ENCODE data around the gene RXFP1.

The RXFP1 gene

GRCh38 chr4:158521484-158522088, at the start of gene RXFP1:
Gene RXFP1, plus strand, starts transcription at chr4:158521882. Its CDS starts 95 bp downstream, at chr4:158521977.
- no peak for DNase-seq

- no peak for DNase-seq
These were observed 39.9 kb upstream of the RXFP1 start for GRCh38 chr4:158481811-158482210.

- no peak for DNase-seq
These were observed 37.4 kb upstream of the RXFP1 start for GRCh38 chr4:158484173-158484885.

GRCh38 chr4:158490629-158491028, 31.1 kb upstream of the RXFP1 start:
- no peak for DNase-seq

- DNase-seq: no peak
These were observed 29.3 kb upstream of the RXFP1 start for GRCh38 chr4:158492391-158492790.

GRCh38 chr4:158496030-158496741, 25.5 kb upstream of the RXFP1 start:
- no peak for DNase-seq

- no peak for DNase-seq
These were observed 21.6 kb upstream of the RXFP1 start for GRCh38 chr4:158500054-158500453.

GRCh38 chr4:158513256-158513655, 8.4 kb upstream of the RXFP1 start:
- no peak for DNase-seq

GRCh38 chr4:158519226-158519625, 2.5 kb upstream of the RXFP1 start:
- no peak for DNase-seq

GRCh38 chr4:158523990-158524535, 2.4 kb downstream of the RXFP1 start:
- no peak for DNase-seq

GRCh38 chr4:158527516-158527915, 5.8 kb downstream of the RXFP1 start:
- DNase-seq: no peak

- DNase-seq: no peak
These were observed 7.8 kb downstream of the RXFP1 start for GRCh38 chr4:158529505-158529904.

GRCh38 chr4:158530381-158530780, 8.7 kb downstream of the RXFP1 start:
- DNase-seq: no peak

- no peak for DNase-seq
These were observed 9.2 kb downstream of the RXFP1 start for GRCh38 chr4:158530898-158531297.

- DNase-seq: no peak
These were observed 11.0 kb downstream of the RXFP1 start for GRCh38 chr4:158532556-158533231.

- DNase-seq: no peak
These were observed 13.0 kb downstream of the RXFP1 start for GRCh38 chr4:158534727-158535126.

GRCh38 chr4:158535130-158535614, 13.5 kb downstream of the RXFP1 start:
- no peak for DNase-seq

GRCh38 chr4:158536833-158537232, 15.2 kb downstream of the RXFP1 start:
- DNase-seq: no peak

- DNase-seq: no peak
These were observed 16.5 kb downstream of the RXFP1 start for GRCh38 chr4:158538176-158538575.

GRCh38 chr4:158538911-158539310, 17.2 kb downstream of the RXFP1 start:
- no peak for DNase-seq

- no peak for DNase-seq
These were observed 18.6 kb downstream of the RXFP1 start for GRCh38 chr4:158540125-158540907.

- no peak for DNase-seq
These were observed 19.8 kb downstream of the RXFP1 start for GRCh38 chr4:158541506-158541905.

Data from NCI-H187 treated with DMSO at 0.1 percent for 48 hours (cell line).